ENCODE results near the gene GLCCI1. TPM values are rescaled to one million over a fixed set of nuclear protein-coding genes. Genes with fewer than 3 reads are reported as not detected.

GLCCI1 gene
- total and polyA plus RNA-seq, 10 of the 15 experiments (the other 5 are each of a cell fraction or from before 2014, with no cell fraction given) = 12.6 to 92.0 (median 27.6) TPM

DNA sequence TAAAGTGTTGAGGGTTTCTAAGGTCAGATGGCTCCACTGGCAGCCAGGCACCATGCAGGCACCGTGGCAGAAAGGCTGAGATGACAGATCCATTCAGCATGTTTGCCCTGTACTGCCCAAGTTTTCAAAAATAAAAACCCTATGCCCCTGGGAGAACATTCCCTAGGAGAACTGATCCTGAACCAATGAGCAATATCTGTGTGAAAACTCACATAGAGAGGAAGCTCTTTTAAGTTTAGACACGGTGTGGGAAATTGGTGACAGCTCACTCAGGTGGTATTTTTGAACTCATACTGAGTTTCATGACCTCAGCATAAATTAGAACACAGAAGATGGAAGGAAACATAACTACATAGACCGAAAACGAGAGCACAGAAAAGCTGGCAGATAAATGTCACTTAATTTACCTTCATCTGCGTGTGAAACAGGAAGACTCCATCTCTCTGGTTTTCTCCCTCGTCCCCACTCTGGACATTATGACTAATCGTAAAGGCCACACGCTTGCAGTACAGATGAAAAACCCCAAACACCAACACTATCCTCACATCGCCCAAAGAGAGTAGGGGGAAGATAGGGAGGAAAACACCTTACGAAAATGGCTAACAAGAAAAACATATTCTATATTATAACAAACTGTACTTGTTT, 165.6 kb downstream of the GLCCI1 start:
- BruUV-seq (replicated peaks) = no TSS peak
- H3K27ac ChIP-seq (ENCODE audit: control insufficient read depth, insufficient read depth) = peak overlapping the region; percentile 94
- no peaks in the 10 kb centered on the region for H4K20me1 ChIP-seq (ENCODE audit: control insufficient read depth, insufficient read depth)
- H3K9ac ChIP-seq (ENCODE audit: control insufficient read depth, insufficient read depth, low read length) = peak overlapping the region; percentile 79
- H3K36me3 ChIP-seq (ENCODE audit: control insufficient read depth in 2 of 2, insufficient read depth in 2 of 2, low read length in 1 of 2) = no peaks in the 10 kb centered on the region
- ATAC-seq (peak; percentile 73), DNase-seq (ENCODE audit: low read depth, low spot score) (peak; percentile 99), FAIRE-seq (peak; percentile 87)
- H3K4me2 ChIP-seq (ENCODE audit: control insufficient read depth, insufficient read depth) = peak overlapping the region; percentile 58
- peaks cover 3% of the 10 kb centered on the region; the same call in 1 of the 2 replicates for H3K79me2 ChIP-seq (ENCODE audit: control insufficient read depth, insufficient read depth, low read length)
- 1% methylated on average over 10 of the region's 10 CpGs for WGBS (ENCODE audit: insufficient coverage, insufficient replicate concordance, low lambda C conversion rate, missing lambda C conversion rate)
- in situ Hi-C loops (cut with MboI) (loop anchor here (25.0 kb wide), 1 partner anchor 1872 kb away; the partner anchor contains the start of gene CYTH3), intact Hi-C loops (cut with micrococcal nuclease; ENCODE audit: unreplicated experiment) (loop anchor here (1.0 to 5.0 kb wide), 8 partner anchors 8 to 492 kb away; partner anchors contain the start of genes GLCCI1 and UMAD1)
- peak overlapping the region; percentile 30 for H2AFZ ChIP-seq (ENCODE audit: control insufficient read depth, low read depth, low read length)
- ChIA-PET SMC1A (ENCODE audit: uncharacterized antibody, unreplicated experiment) (interaction anchor here (0.6 to 9.2 kb wide), 22 partner anchors 9 to 566 kb away, joined by 3 to 182 read pairs (median 5); no protein-coding TSS in a partner anchor), RAD21 (ENCODE audit: unreplicated experiment) (interaction anchor here (0.7 to 8.5 kb wide), 21 partner anchors 9 to 566 kb away, joined by 3 to 124 read pairs (median 5); partner anchors contain the start of genes GLCCI1 and RPA3), CTCF (interaction anchor here (0.7 to 4.4 kb wide), 9 partner anchors 9 to 453 kb away, joined by 3 to 16 read pairs (median 4); no protein-coding TSS in a partner anchor), POLR2A (interaction anchor here (0.5 to 7.7 kb wide), 12 partner anchors 9 to 276 kb away, joined by 3 to 133 read pairs (median 5); no protein-coding TSS in a partner anchor)
- no peak overlapping the region for H3K4me3 ChIP-seq
- no peaks in the 10 kb centered on the region for H3K27me3 ChIP-seq (replicated peaks in 1 of 2; ENCODE audit: control insufficient read depth in 2 of 2, insufficient read depth in 2 of 2, low read length in 1 of 2)
- peaks cover 4% of the 10 kb centered on the region; the same call in 1 of the 3 replicates for H3K9me3 ChIP-seq (replicated peaks; ENCODE audit: control insufficient read depth, insufficient read depth, low read length)
- peaks cover 54% of the 10 kb centered on the region for H3K4me1 ChIP-seq (ENCODE audit: control insufficient read depth, insufficient read depth, low read length)
- no peak for TF ChIP-seq CHD4 (IDR thresholded peaks at IDR 0.05)
- no peak for TF ChIP-seq SREBF2 (IDR thresholded peaks at IDR 0.05; ENCODE audit: low read length)
- TF ChIP-seq, protein P1, sequence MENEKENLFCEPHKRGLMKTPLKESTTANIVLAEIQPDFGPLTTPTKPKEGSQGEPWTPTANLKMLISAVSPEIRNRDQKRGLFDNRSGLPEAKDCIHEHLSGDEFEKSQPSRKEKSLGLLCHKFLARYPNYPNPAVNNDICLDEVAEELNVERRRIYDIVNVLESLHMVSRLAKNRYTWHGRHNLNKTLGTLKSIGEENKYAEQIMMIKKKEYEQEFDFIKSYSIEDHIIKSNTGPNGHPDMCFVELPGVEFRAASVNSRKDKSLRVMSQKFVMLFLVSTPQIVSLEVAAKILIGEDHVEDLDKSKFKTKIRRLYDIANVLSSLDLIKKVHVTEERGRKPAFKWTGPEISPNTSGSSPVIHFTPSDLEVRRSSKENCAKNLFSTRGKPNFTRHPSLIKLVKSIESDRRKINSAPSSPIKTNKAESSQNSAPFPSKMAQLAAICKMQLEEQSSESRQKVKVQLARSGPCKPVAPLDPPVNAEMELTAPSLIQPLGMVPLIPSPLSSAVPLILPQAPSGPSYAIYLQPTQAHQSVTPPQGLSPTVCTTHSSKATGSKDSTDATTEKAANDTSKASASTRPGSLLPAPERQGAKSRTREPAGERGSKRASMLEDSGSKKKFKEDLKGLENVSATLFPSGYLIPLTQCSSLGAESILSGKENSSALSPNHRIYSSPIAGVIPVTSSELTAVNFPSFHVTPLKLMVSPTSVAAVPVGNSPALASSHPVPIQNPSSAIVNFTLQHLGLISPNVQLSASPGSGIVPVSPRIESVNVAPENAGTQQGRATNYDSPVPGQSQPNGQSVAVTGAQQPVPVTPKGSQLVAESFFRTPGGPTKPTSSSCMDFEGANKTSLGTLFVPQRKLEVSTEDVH (IDR thresholded peaks at IDR 0.05; ENCODE audit: low read depth, partially characterized antibody) = peak; percentile 18
- no peak for TF ChIP-seq ZNF274 (IDR thresholded peaks at IDR 0.05; ENCODE audit: insufficient read depth, insufficient read length)
- TF ChIP-seq, protein P2, sequence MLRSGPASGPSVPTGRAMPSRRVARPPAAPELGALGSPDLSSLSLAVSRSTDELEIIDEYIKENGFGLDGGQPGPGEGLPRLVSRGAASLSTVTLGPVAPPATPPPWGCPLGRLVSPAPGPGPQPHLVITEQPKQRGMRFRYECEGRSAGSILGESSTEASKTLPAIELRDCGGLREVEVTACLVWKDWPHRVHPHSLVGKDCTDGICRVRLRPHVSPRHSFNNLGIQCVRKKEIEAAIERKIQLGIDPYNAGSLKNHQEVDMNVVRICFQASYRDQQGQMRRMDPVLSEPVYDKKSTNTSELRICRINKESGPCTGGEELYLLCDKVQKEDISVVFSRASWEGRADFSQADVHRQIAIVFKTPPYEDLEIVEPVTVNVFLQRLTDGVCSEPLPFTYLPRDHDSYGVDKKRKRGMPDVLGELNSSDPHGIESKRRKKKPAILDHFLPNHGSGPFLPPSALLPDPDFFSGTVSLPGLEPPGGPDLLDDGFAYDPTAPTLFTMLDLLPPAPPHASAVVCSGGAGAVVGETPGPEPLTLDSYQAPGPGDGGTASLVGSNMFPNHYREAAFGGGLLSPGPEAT (IDR thresholded peaks at IDR 0.05; ENCODE audit: low read depth) = peak; percentile 95
- TF ChIP-seq RFX5 (IDR thresholded peaks at IDR 0.05; ENCODE audit: low read depth, low read length) = no peak
- TF ChIP-seq, protein P3, sequence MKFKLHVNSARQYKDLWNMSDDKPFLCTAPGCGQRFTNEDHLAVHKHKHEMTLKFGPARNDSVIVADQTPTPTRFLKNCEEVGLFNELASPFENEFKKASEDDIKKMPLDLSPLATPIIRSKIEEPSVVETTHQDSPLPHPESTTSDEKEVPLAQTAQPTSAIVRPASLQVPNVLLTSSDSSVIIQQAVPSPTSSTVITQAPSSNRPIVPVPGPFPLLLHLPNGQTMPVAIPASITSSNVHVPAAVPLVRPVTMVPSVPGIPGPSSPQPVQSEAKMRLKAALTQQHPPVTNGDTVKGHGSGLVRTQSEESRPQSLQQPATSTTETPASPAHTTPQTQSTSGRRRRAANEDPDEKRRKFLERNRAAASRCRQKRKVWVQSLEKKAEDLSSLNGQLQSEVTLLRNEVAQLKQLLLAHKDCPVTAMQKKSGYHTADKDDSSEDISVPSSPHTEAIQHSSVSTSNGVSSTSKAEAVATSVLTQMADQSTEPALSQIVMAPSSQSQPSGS (IDR thresholded peaks at IDR 0.05; ENCODE audit: low read length) = no peak
- TF ChIP-seq, protein P4, sequence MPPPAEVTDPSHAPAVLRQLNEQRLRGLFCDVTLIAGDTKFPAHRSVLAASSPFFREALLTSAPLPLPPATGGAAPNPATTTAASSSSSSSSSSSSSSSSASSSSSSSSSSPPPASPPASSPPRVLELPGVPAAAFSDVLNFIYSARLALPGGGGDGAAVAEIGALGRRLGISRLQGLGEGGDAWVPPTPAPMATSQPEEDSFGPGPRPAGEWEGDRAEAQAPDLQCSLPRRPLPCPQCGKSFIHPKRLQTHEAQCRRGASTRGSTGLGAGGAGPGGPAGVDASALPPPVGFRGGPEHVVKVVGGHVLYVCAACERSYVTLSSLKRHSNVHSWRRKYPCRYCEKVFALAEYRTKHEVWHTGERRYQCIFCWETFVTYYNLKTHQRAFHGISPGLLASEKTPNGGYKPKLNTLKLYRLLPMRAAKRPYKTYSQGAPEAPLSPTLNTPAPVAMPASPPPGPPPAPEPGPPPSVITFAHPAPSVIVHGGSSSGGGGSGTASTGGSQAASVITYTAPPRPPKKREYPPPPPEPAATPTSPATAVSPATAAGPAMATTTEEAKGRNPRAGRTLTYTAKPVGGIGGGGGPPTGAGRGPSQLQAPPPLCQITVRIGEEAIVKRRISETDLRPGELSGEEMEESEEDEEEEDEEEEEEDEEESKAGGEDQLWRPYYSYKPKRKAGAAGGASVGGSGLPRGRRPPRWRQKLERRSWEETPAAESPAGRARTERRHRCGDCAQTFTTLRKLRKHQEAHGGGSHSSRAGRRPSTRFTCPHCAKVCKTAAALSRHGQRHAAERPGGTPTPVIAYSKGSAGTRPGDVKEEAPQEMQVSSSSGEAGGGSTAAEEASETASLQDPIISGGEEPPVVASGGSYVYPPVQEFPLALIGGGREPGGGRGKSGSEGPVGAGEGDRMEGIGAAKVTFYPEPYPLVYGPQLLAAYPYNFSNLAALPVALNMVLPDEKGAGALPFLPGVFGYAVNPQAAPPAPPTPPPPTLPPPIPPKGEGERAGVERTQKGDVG (CRISPR knock-in tag; IDR thresholded peaks at IDR 0.05) = no peak
- TF ChIP-seq BMI1 (IDR thresholded peaks at IDR 0.05; ENCODE audit: borderline replicate concordance) = peak; percentile 64
- TF ChIP-seq MEF2A (IDR thresholded peaks at IDR 0.05; ENCODE audit: insufficient read depth, low read depth, low read length) = peak; percentile 73
- TF ChIP-seq, protein P5, sequence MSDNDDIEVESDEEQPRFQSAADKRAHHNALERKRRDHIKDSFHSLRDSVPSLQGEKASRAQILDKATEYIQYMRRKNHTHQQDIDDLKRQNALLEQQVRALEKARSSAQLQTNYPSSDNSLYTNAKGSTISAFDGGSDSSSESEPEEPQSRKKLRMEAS (IDR thresholded peaks at IDR 0.05; ENCODE audit: low read depth, low read length) = no peak; the same call in 1 of the 2 replicates
- no peak for TF ChIP-seq HCFC1 (IDR thresholded peaks at IDR 0.05; ENCODE audit: low read length)
- TF ChIP-seq RUNX3 (IDR thresholded peaks at IDR 0.05; ENCODE audit: low read length) = no peak
